H9 (cell line): Measurements from ENCODE around the gene NACC2. TPM values are rescaled to one million over a fixed set of nuclear protein-coding genes. Genes with fewer than 3 reads are reported as not detected.
A peak's percentile ranks its signal among the peaks of the same experiment; 100 is the strongest.

ENCODE experiments used
- DNase-seq: peaks from one replicate; pipeline ENCODE4 v3.0.0-alpha.2; 2017
- H2AFZ ChIP-seq: one replicate; pipeline ENCODE4 v1.6.1; 2013; ENCODE audit warnings: mild to moderate bottlenecking, low read length, control low read depth, moderate library complexity
- H2AK5ac ChIP-seq: 2 replicates; pipeline ENCODE4 v1.6.1; 2013; ENCODE audit warnings: low read length, control low read depth, mixed read lengths; ENCODE audit not compliant: insufficient read length
- H2BK120ac ChIP-seq: one replicate; pipeline ENCODE4 v1.6.1; 2013; ENCODE audit warnings: low read depth, mild to moderate bottlenecking, low read length, control low read depth, inconsistent platforms; ENCODE audit not compliant: poor library complexity, severe bottlenecking
- H2BK12ac ChIP-seq: 2 replicates; pipeline ENCODE4 v1.6.1; 2013; ENCODE audit warnings: low read length, control low read depth, mixed read lengths, low read depth; ENCODE audit not compliant: insufficient read length
- H2BK15ac ChIP-seq: 2 replicates; pipeline ENCODE4 v1.6.1; 2013; ENCODE audit warnings: low read depth, low read length, control low read depth
- H2BK20ac ChIP-seq: one replicate; pipeline ENCODE4 v1.6.1; 2013; ENCODE audit warnings: low read depth, mild to moderate bottlenecking, low read length, control low read depth, inconsistent platforms; ENCODE audit not compliant: poor library complexity, severe bottlenecking
- H2BK5ac ChIP-seq: 2 replicates; pipeline ENCODE4 v1.6.1; 2013; ENCODE audit warnings: low read length, control low read depth, mixed read lengths; ENCODE audit not compliant: insufficient read length
- H3K14ac ChIP-seq: 2 replicates; pipeline ENCODE4 v1.6.1; 2013; ENCODE audit warnings: low read length, control low read depth; ENCODE audit not compliant: insufficient read depth
- H3K18ac ChIP-seq: 2 replicates; pipeline ENCODE4 v1.6.1; 2013; ENCODE audit warnings: low read depth, mild to moderate bottlenecking, mixed read lengths, low read length, control low read depth; ENCODE audit not compliant: insufficient read length
- H3K23ac ChIP-seq: 2 replicates; pipeline ENCODE4 v1.6.1; 2013; ENCODE audit warnings: low read length, control low read depth, mixed read lengths, low read depth; ENCODE audit not compliant: insufficient read length
- H3K23me2 ChIP-seq: 2 replicates; pipeline ENCODE4 v1.6.1; 2013; ENCODE audit warnings: low read depth, mild to moderate bottlenecking, mixed read lengths, low read length, control low read depth; ENCODE audit not compliant: insufficient read length, poor library complexity, severe bottlenecking
- H3K27ac ChIP-seq: 2 replicates; pipeline ENCODE4 v1.5.1; 2013; ENCODE audit warnings: low read length, control low read depth, mixed read lengths, low read depth; ENCODE audit not compliant: insufficient read length
- H3K27me3 ChIP-seq: 2 replicates; pipeline ENCODE4 v1.6.1; 2013; ENCODE audit warnings: low read length, control low read depth, inconsistent platforms; ENCODE audit not compliant: insufficient read depth
- H3K4ac ChIP-seq: 2 replicates; pipeline ENCODE4 v1.6.1; 2013; ENCODE audit warnings: low read depth, mild to moderate bottlenecking, control low read depth, inconsistent platforms, low read length, moderate library complexity
- H3K4me1 ChIP-seq: 2 replicates; pipeline ENCODE4 v1.6.1; 2013; ENCODE audit warnings: low read length, control low read depth, inconsistent platforms; ENCODE audit not compliant: insufficient read depth
- H3K4me2 ChIP-seq: 2 replicates; pipeline ENCODE4 v1.6.1; 2013; ENCODE audit warnings: low read length, control low read depth, mixed read lengths; ENCODE audit not compliant: insufficient read length, insufficient read depth
- H3K56ac ChIP-seq: 2 replicates; pipeline ENCODE4 v1.6.1; 2013; ENCODE audit warnings: low read depth, mild to moderate bottlenecking, mixed read lengths, low read length, control low read depth; ENCODE audit not compliant: insufficient read length
- H3K79me1 ChIP-seq: 2 replicates; pipeline ENCODE4 v1.6.1; 2013; ENCODE audit warnings: low read depth, mild to moderate bottlenecking, moderate library complexity, low read length, control low read depth, inconsistent platforms; ENCODE audit not compliant: insufficient read depth, poor library complexity, severe bottlenecking
- H3K79me2 ChIP-seq: 2 replicates; pipeline ENCODE4 v1.6.1; 2013; ENCODE audit warnings: low read length, control low read depth, inconsistent platforms; ENCODE audit not compliant: insufficient read depth
- H3K9ac ChIP-seq: 2 replicates; pipeline ENCODE4 v1.6.1; 2013; ENCODE audit warnings: low read length, control low read depth, mixed read lengths; ENCODE audit not compliant: insufficient read length; ENCODE audit errors: extremely low read depth
- H3K9me3 ChIP-seq: one replicate; pipeline ENCODE4 v1.6.1; 2013; ENCODE audit warnings: low read depth, low read length, inconsistent platforms; ENCODE audit not compliant: control insufficient read depth
- H3T11ph ChIP-seq: one replicate; pipeline ENCODE4 v1.6.1; 2013; ENCODE audit warnings: mild to moderate bottlenecking, low read length, control low read depth, inconsistent platforms
- H4K20me1 ChIP-seq: one replicate; pipeline ENCODE4 v1.6.1; 2013; ENCODE audit not compliant: control insufficient read depth, insufficient read length, insufficient read depth
- H4K5ac ChIP-seq: 2 replicates; pipeline ENCODE4 v1.6.1; 2013; ENCODE audit warnings: low read depth, mild to moderate bottlenecking, mixed read lengths, low read length, control low read depth; ENCODE audit not compliant: insufficient read length
- H4K8ac ChIP-seq: replicated peaks from 2 replicates; pipeline ENCODE4 v1.6.1; 2013; ENCODE audit warnings: low read length, control low read depth, mixed read lengths, low read depth; ENCODE audit not compliant: insufficient read length
- H4K91ac ChIP-seq: 2 replicates; pipeline ENCODE4 v1.6.1; 2013; ENCODE audit warnings: low read depth, mild to moderate bottlenecking, moderate library complexity, mixed read lengths, low read length, control low read depth; ENCODE audit not compliant: insufficient read length
- H3K27ac Mint-ChIP-seq, 3 experiments: 2 replicates in 2 of 3; 3 replicates in 1 of 3; pipeline ENCODE4 v1.8.0; 2020 to 2021; ENCODE audit warnings: mixed read lengths in 3 of 3, mild to moderate bottlenecking in 1 of 3, moderate library complexity in 1 of 3
- H3K27me3 Mint-ChIP-seq: 2 replicates; pipeline ENCODE4 v1.8.0; 2021; ENCODE audit warnings: low read depth, mild to moderate bottlenecking, moderate library complexity, mixed read lengths
- H3K36me3 Mint-ChIP-seq, 3 experiments: 2 replicates in 2 of 3; 3 replicates in 1 of 3; pipeline ENCODE4 v1.8.0; 2020 to 2021; ENCODE audit warnings: low read depth in 3 of 3, mixed read lengths in 3 of 3; ENCODE audit not compliant: insufficient read depth in 1 of 3
- H3K4me1 Mint-ChIP-seq, 2 experiments: 2 replicates each; pipeline ENCODE4 v1.8.0; 2020; ENCODE audit warnings: mixed read lengths in 2 of 2
- H3K4me3 Mint-ChIP-seq, 2 experiments: 2 replicates in 1 of 2; 3 replicates in 1 of 2; pipeline ENCODE4 v1.8.0; 2020 to 2021; ENCODE audit warnings: mild to moderate bottlenecking in 2 of 2, mixed read lengths in 2 of 2, moderate library complexity in 1 of 2
- H3K9me3 Mint-ChIP-seq, 2 experiments: 2 replicates in 1 of 2; 3 replicates in 1 of 2; pipeline ENCODE4 v1.8.0; 2020; ENCODE audit warnings: mild to moderate bottlenecking in 2 of 2, mixed read lengths in 2 of 2, moderate library complexity in 1 of 2
- WGBS: extraction: QIAGEN DNeasy Blood & Tissue Kit; methylation state at CpG from one replicate; pipeline ENCODE4 v1.1.7; 2013; ENCODE audit warnings: missing lambda C conversion rate, low lambda C conversion rate, mixed read lengths; ENCODE audit not compliant: insufficient read length; ENCODE audit errors: extremely low coverage; 5-methylcytosine and 5-hydroxymethylcytosine counted together
- total RNA-seq: library from RNA; stranded (reverse); gene quantifications from 2 replicates; pipeline ENCODE4 v1.2.1, GENCODE V29; 2021
- TF ChIP-seq, protein P1 (sequence below): fragments of 200-600 bp; sonication (generic); conservative IDR thresholded peaks from 3 replicates; pipeline ENCODE4 v1.8.0; 2021; ENCODE audit warnings: antibody characterized with exemption, mild to moderate bottlenecking

NACC2 gene
- total RNA-seq, 1 experiment from 2014 or later = 11.5 TPM

DNA sequence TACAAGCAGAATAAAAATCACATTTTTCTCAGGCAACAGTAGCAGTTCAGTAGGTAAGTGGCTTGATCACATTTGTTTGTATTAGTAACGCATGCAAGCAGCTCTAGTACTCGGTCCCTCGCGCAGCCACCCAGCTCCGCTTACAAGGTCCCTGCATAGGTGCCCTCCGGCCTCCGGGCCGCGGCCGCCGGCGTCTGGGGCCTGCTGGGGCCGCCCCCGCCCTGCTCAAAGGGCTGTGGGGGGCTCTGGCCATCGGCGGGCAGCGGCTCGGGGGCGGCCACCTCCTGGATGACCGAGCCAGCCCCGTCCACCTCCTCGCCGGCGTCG, 83.8 kb downstream of the NACC2 start:
- H3K9me3 ChIP-seq = no peaks in the 10 kb centered on the region
- peaks cover 40 to 58% of the 10 kb centered on the region in 2 experiments for H3K4me1 Mint-ChIP-seq
- H3K14ac ChIP-seq = no peak overlapping the region; the same call in 1 of the 2 replicates
- H3K9ac ChIP-seq = no peak overlapping the region
- no peak overlapping the region for H4K91ac ChIP-seq
- no peak overlapping the region for H2BK5ac ChIP-seq
- H4K8ac ChIP-seq = no peak overlapping the region
- H3K18ac ChIP-seq = no peak overlapping the region
- TF ChIP-seq, protein P1, sequence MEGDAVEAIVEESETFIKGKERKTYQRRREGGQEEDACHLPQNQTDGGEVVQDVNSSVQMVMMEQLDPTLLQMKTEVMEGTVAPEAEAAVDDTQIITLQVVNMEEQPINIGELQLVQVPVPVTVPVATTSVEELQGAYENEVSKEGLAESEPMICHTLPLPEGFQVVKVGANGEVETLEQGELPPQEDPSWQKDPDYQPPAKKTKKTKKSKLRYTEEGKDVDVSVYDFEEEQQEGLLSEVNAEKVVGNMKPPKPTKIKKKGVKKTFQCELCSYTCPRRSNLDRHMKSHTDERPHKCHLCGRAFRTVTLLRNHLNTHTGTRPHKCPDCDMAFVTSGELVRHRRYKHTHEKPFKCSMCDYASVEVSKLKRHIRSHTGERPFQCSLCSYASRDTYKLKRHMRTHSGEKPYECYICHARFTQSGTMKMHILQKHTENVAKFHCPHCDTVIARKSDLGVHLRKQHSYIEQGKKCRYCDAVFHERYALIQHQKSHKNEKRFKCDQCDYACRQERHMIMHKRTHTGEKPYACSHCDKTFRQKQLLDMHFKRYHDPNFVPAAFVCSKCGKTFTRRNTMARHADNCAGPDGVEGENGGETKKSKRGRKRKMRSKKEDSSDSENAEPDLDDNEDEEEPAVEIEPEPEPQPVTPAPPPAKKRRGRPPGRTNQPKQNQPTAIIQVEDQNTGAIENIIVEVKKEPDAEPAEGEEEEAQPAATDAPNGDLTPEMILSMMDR = no peak
- no peak overlapping the region for H2AFZ ChIP-seq
- no peak for DNase-seq
- no peaks in the 10 kb centered on the region for H3K79me2 ChIP-seq
- no peak overlapping the region for H3K56ac ChIP-seq
- H3K27me3 Mint-ChIP-seq = no peaks in the 10 kb centered on the region
- no peak overlapping the region for H4K5ac ChIP-seq
- H2BK20ac ChIP-seq = no peak overlapping the region
- H2AK5ac ChIP-seq = no peak overlapping the region
- no peak overlapping the region for H2BK120ac ChIP-seq
- no peak overlapping the region for H3K27ac Mint-ChIP-seq
- H3K79me1 ChIP-seq = no peaks in the 10 kb centered on the region
- peak overlapping the region in 1 of 2 experiments; percentile 29; a peak in 1 of 5 replicates for H3K4me3 Mint-ChIP-seq
- H3K36me3 Mint-ChIP-seq = peaks cover 0 to 4% (median 3%) of the 10 kb centered on the region in 3 experiments; a peak in 1 of 7 replicates
- no peak overlapping the region for H3K23ac ChIP-seq
- H3K23me2 ChIP-seq = no peaks in the 10 kb centered on the region
- H3K27me3 ChIP-seq = no peaks in the 10 kb centered on the region
- no peaks in the 10 kb centered on the region; a peak in 1 of 5 replicates for H3K9me3 Mint-ChIP-seq
- no peaks in the 10 kb centered on the region; the same call in 1 of the 2 replicates for H3K4me1 ChIP-seq
- no peak overlapping the region for H3K27ac ChIP-seq
- no peak overlapping the region for H2BK12ac ChIP-seq
- H4K20me1 ChIP-seq = no peaks in the 10 kb centered on the region
- no peak overlapping the region for H2BK15ac ChIP-seq
- no peak overlapping the region for H3K4me2 ChIP-seq
- WGBS = no CpG with 5 or more reads among the region's 25 CpGs
- no peak overlapping the region for H3K4ac ChIP-seq
- H3T11ph ChIP-seq = no peak overlapping the region
